Ammon's horn (tissue), 1 donor: ENCODE measurements around the gene PNPLA8.

ENCODE experiments used
- DNase-seq: peaks from one replicate; pipeline ENCODE4 v3.0.0-alpha.2; 2016; ENCODE audit warnings: low spot score

Gene PNPLA8

GRCh38 chr7:108441392-108441955 lies 84.5 kb downstream of the PNPLA8 start:
- no peak for DNase-seq

- no peak for DNase-seq
Measured at GRCh38 chr7:108440613-108441012, 85.3 kb downstream of the PNPLA8 start.

- no peak for DNase-seq
Measured at GRCh38 chr7:108436906-108437305, 89.0 kb downstream of the PNPLA8 start.

- DNase-seq: no peak
Measured at GRCh38 chr7:108434010-108434409, 91.9 kb downstream of the PNPLA8 start.

GRCh38 chr7:108431099-108431498 lies 94.8 kb downstream of the PNPLA8 start:
- DNase-seq: no peak

GRCh38 chr7:108430664-108431063 lies 95.3 kb downstream of the PNPLA8 start:
- no peak for DNase-seq

GRCh38 chr7:108427766-108428165 lies 98.2 kb downstream of the PNPLA8 start:
- no peak for DNase-seq

- no peak for DNase-seq
Measured at GRCh38 chr7:108425714-108426275, 100.1 kb downstream of the PNPLA8 start.

- no peak for DNase-seq
Measured at GRCh38 chr7:108424013-108424412, 101.9 kb downstream of the PNPLA8 start.

- DNase-seq: no peak
Measured at GRCh38 chr7:108423089-108423989, 102.6 kb downstream of the PNPLA8 start.

GRCh38 chr7:108421720-108422331 lies 104.1 kb downstream of the PNPLA8 start:
- no peak for DNase-seq
